GM19240 (cell line): ENCODE data around the gene MEF2C.
"Not testable (repeated sequence)": the region's sequence is repeated elsewhere in the genome, so short reads cannot be mapped to it uniquely, and the experiment has no call there.

Experiments used
- DNase-seq: peaks from one replicate; pipeline ENCODE4 v3.0.0; 2011; ENCODE audit warnings: low spot score; ENCODE audit not compliant: insufficient read length

The MEF2C gene

GRCh38 chr5:88883059-88883835 is at the start of gene MEF2C:
Gene MEF2C (minus strand): TSS chr5:88883184. CDS start chr5:88823788, 59,396 bp downstream.
- DNase-seq, result no peak

- DNase-seq, result no peak
Observed at GRCh38 chr5:88932541-88932940, 49.6 kb upstream of the MEF2C start.

- no peak for DNase-seq
Observed at GRCh38 chr5:88930335-88930734, 47.4 kb upstream of the MEF2C start.

- no peak for DNase-seq
Observed at GRCh38 chr5:88929385-88929784, 46.4 kb upstream of the MEF2C start.

GRCh38 chr5:88926774-88927173 is 43.8 kb upstream of the MEF2C start:
- no peak for DNase-seq

- DNase-seq, result no peak
Observed at GRCh38 chr5:88925692-88926490, 42.9 kb upstream of the MEF2C start.

- no peak for DNase-seq
Observed at GRCh38 chr5:88924330-88924657, 41.3 kb upstream of the MEF2C start.

GRCh38 chr5:88923623-88924329 is 40.8 kb upstream of the MEF2C start:
- DNase-seq, result no peak

GRCh38 chr5:88912743-88913142 is 29.8 kb upstream of the MEF2C start:
- not testable (repeated sequence) for DNase-seq

GRCh38 chr5:88911059-88911572 is 28.1 kb upstream of the MEF2C start:
- not testable (repeated sequence) for DNase-seq

- not testable (repeated sequence) for DNase-seq
Observed at GRCh38 chr5:88904478-88904877, 21.5 kb upstream of the MEF2C start.

- not testable (repeated sequence) for DNase-seq
Observed at GRCh38 chr5:88903966-88904365, 21.0 kb upstream of the MEF2C start.

GRCh38 chr5:88901077-88901476 is 18.1 kb upstream of the MEF2C start:
- not testable (repeated sequence) for DNase-seq

- no peak for DNase-seq
Observed at GRCh38 chr5:88899096-88899737, 16.2 kb upstream of the MEF2C start.

GRCh38 chr5:88897748-88898147 is 14.8 kb upstream of the MEF2C start:
- no peak for DNase-seq

GRCh38 chr5:88895681-88896501 is 12.9 kb upstream of the MEF2C start:
- no peak for DNase-seq

- DNase-seq, result no peak
Observed at GRCh38 chr5:88892669-88893068, 9.7 kb upstream of the MEF2C start.

GRCh38 chr5:88890070-88890781 is 7.2 kb upstream of the MEF2C start:
- no peak for DNase-seq

GRCh38 chr5:88889189-88890069 is 6.4 kb upstream of the MEF2C start:
- DNase-seq, result no peak
